HEK293T (cell line): ENCODE measurements around the gene BET1.

ENCODE experiments used
- ARNT ChIP-seq: fragments of 450-650 bp; IDR thresholded peaks from 2 replicates; pipeline ENCODE4 v1.6.1; 2017; ENCODE audit warnings: mild to moderate bottlenecking
- BHLHE40 ChIP-seq: fragments of 450-650 bp; IDR thresholded peaks from 2 replicates; pipeline ENCODE4 v1.6.1; 2016; ENCODE audit warnings: mild to moderate bottlenecking, moderate library complexity, borderline replicate concordance
- ELF4 ChIP-seq: fragments of 450-650 bp; IDR thresholded peaks from 2 replicates; pipeline ENCODE4 v1.6.1; 2017; ENCODE audit warnings: antibody characterized with exemption
- FOXA1 ChIP-seq: fragments of 450-650 bp; IDR thresholded peaks from 2 replicates; pipeline ENCODE4 v1.6.1; 2016; ENCODE audit warnings: mild to moderate bottlenecking
- FOXK2 ChIP-seq: fragments of 450-650 bp; IDR thresholded peaks from 2 replicates; pipeline ENCODE4 v1.6.1; 2016; ENCODE audit warnings: mild to moderate bottlenecking
- NFRKB ChIP-seq: fragments of 450-650 bp; IDR thresholded peaks from 2 replicates; pipeline ENCODE4 v1.6.1; 2016; ENCODE audit warnings: mild to moderate bottlenecking, moderate library complexity
- PKNOX1 ChIP-seq: fragments of 450-650 bp; IDR thresholded peaks from 2 replicates; pipeline ENCODE4 v1.6.1; 2016
- SUZ12 ChIP-seq: fragments of 450-650 bp; IDR thresholded peaks from 2 replicates; pipeline ENCODE4 v1.6.1; 2016; ENCODE audit warnings: mild to moderate bottlenecking
- ZNF384 ChIP-seq: fragments of 450-650 bp; IDR thresholded peaks from 2 replicates; pipeline ENCODE4 v1.6.1; 2016

GRCh38 chr7:93955304-93955703 is 48.9 kb downstream of the BET1 start:
- TF ChIP-seq BHLHE40, result no peak
- TF ChIP-seq PKNOX1, result no peak
- TF ChIP-seq SUZ12, result no peak
- TF ChIP-seq FOXK2, result no peak
- TF ChIP-seq FOXA1, result no peak
- no peak for TF ChIP-seq NFRKB
- TF ChIP-seq ARNT, result no peak
- TF ChIP-seq ELF4, result no peak
- TF ChIP-seq ZNF384, result no peak
